Adrenal gland (tissue), 12 donors: ENCODE data around the gene TFPI. TPM values are rescaled to one million over a fixed set of nuclear protein-coding genes. Genes with fewer than 3 reads are reported as not detected.

Experiments
- DNase-seq, 7 donors: peaks; one replicate each; pipeline ENCODE4 v3.0.0-alpha.2; 2019 to 2020
- H3K27ac ChIP-seq, 5 donors: fragments of 200-600 bp; sonication (generic) in 4 of 5; 1 replicate in 3 of 5; 2 replicates in 2 of 5; pipeline versions ENCODE4 v1.5.1 to v1.8.0; 2016 to 2020; ENCODE audit warnings: mild to moderate bottlenecking in 1 of 5
- H3K27me3 ChIP-seq: fragments of 200-600 bp; 2 replicates; pipeline ENCODE4 v1.8.0; 2021
- H3K36me3 ChIP-seq, 2 donors: fragments of 200-600 bp; replicated peaks in 1 of 2; 1 replicate in 1 of 2; 2 replicates in 1 of 2; pipeline versions ENCODE4 v1.5.1 to v1.8.0; 2018 to 2022
- H3K4me1 ChIP-seq, 2 donors: fragments of 200-600 bp; replicated peaks in 1 of 2; 1 replicate in 1 of 2; 2 replicates in 1 of 2; pipeline versions ENCODE4 v1.5.1 to v1.8.0; 2018 to 2021
- H3K4me3 ChIP-seq, 4 donors: fragments of 200-600 bp; sonication (generic) in 3 of 4; one replicate each; pipeline ENCODE4 v1.5.1; 2016 to 2018
- H3K9me3 ChIP-seq, 3 donors: fragments of 200-600 bp; sonication (generic) in 1 of 3; replicated peaks in 1 of 3; 1 replicate in 2 of 3; 2 replicates in 1 of 3; pipeline versions ENCODE4 v1.5.1 to v1.8.0; 2016 to 2021
- POLR2A ChIP-seq, 2 donors: fragments of 450-650 bp; IDR thresholded peaks; one replicate each; pipeline ENCODE4 v1.6.1; 2017; ENCODE audit warnings: antibody characterized with exemption in 2 of 2, mild to moderate bottlenecking in 2 of 2, moderate library complexity in 1 of 2
- WGBS, 4 donors: extraction: QIAGEN DNeasy Blood & Tissue Kit in 2 of 4; methylation state at CpG; one replicate each; pipeline versions ENCODE4 v1.1.5 to v1.1.7; 2013 to 2017; 5-methylcytosine and 5-hydroxymethylcytosine counted together
- intact Hi-C, 2 donors: fragments of 100-400 bp; cut with DNase I; formaldehyde crosslinking; loops; one replicate each; pipeline versions ENCODE4 v1.14.1 to v1.15.0; 2022 to 2023
- polyA plus RNA-seq, 3 donors: library from polyadenylated mRNA; stranded (reverse); fragments of 200-250 nt in 2 of 3; fragments of 350-450 nt in 1 of 3; fragmentation: Illumina TruSeq in 1 of 3; extraction: RNeasy Lipid Tissue Mini Kit (QIAGEN cat#74804) in 1 of 3; gene quantifications; one replicate each; pipeline ENCODE4 v1.2.3, GENCODE V29; 2013 to 2014
- total RNA-seq, 9 donors: library from RNA; depleted of rRNA in 4 of 9; stranded (reverse); fragments of >200 nt in 4 of 9; fragments of 120-200 nt in 1 of 9; fragmentation: NEBNext Ultra II Directional in 1 of 9; extraction: Animal tissue kit (Norgen Biotek cat#: 25700) in 1 of 9; gene quantifications; one replicate each; pipeline versions ENCODE4 v1.1.0 to v1.2.4, GENCODE V29; 2013 to 2023
- TF ChIP-seq, protein P1 (sequence below), 6 experiments: fragments of 450-650 bp in 4 of 6; fragments of 200-600 bp in 2 of 6; sonication (generic) in 1 of 6; IDR thresholded peaks; 1 replicate in 5 of 6; 2 replicates in 1 of 6; pipeline versions ENCODE4 v1.5.1 to v1.8.0; 2016 to 2021; ENCODE audit warnings: antibody characterized with exemption in 6 of 6, mild to moderate bottlenecking in 2 of 6, moderate library complexity in 1 of 6
- donor health status: healthy with polysubstance abuse.
- donor health status: Bipolar disorder and iron deficiency.
- donor health status: DM: yes; HTN: yes; CAD: no.
- donor health status: DM: no; HTN: no; CAD: no.
- donor health status: DM: no; HTN: no; CAD: no.
- donor health status: DM: yes; HTN: yes; CAD: no.

Gene TFPI
- total and polyA plus RNA-seq, 12 donors: 19.7 to 104 (median 33.9) TPM

DNA sequence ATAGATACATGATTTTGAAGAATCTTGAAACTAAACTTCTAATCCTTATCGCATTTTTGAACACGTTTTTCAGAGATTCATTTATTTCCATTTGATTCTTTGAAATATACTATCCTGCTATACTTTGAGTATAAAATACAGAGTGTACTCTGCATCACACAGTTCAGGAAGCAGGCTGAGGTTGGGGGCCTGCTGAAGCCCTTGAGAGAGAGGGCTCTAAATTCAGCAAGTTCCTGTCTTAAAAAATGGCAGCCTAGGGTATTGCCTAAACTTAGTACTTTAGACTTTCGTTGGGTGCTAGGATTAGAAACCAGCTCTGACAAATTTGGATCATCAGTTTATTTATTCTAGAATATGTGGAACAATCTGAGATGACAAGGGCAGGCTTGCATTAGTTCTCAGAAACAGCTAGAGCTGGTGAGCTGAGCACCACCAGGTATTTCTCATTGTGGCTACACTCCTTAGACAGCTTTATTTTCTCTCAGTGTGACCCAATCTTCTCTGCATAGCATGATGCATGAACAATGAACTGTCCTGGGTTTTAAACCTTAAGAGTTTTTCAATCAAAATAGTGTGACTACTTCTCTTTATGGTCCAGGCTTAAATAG, 49.1 kb downstream of the TFPI start:
- 41 to 73% (median 63%) methylated on average over 3 of the region's 3 CpGs for WGBS, 4 donors
- Histone ChIP-seq H3K36me3 (no peaks in the 10 kb centered on the region), H3K4me3 (no peak overlapping the region), H3K27me3 (no peaks in the 10 kb centered on the region), H3K4me1 (no peaks in the 10 kb centered on the region), H3K27ac (no peak overlapping the region), H3K9me3 (no peaks in the 10 kb centered on the region)
- intact Hi-C loops: no loop called here
- no peak for DNase-seq
- TF ChIP-seq, protein P1, sequence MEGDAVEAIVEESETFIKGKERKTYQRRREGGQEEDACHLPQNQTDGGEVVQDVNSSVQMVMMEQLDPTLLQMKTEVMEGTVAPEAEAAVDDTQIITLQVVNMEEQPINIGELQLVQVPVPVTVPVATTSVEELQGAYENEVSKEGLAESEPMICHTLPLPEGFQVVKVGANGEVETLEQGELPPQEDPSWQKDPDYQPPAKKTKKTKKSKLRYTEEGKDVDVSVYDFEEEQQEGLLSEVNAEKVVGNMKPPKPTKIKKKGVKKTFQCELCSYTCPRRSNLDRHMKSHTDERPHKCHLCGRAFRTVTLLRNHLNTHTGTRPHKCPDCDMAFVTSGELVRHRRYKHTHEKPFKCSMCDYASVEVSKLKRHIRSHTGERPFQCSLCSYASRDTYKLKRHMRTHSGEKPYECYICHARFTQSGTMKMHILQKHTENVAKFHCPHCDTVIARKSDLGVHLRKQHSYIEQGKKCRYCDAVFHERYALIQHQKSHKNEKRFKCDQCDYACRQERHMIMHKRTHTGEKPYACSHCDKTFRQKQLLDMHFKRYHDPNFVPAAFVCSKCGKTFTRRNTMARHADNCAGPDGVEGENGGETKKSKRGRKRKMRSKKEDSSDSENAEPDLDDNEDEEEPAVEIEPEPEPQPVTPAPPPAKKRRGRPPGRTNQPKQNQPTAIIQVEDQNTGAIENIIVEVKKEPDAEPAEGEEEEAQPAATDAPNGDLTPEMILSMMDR (IDR thresholded peaks at IDR 0.05): no peak
- no peak for TF ChIP-seq POLR2A (IDR thresholded peaks at IDR 0.05)

DNA sequence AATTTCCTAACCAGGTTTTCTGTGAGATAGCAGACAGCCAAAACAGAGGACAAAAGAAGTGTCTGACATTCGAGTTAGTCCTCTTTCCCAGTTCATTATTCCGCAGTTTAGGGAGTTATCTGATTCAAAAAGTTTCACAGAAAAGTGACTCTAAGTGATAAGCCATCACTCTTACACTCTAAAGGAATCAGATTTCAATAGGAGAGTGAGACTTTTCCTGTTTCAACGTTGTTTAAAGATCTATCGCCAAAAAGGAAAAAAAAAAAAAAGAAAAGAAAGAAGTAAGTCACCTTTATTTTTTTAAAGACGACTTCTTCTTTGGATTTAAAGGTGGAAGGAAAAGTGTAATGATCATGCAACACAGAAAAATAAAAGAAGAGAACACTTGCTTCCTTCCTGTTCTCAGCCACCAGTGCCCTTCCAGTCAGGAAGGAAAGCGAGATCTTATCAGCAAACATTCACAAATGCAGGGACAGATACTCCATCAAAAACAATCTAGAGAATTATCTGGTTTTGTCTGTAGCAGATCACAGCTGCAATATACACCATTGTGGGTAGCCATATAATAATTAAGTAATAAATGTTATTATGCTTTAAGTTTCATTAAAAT, 49.8 kb downstream of the TFPI start:
- Histone ChIP-seq H3K27me3 (no peaks in the 10 kb centered on the region), H3K9me3 (no peaks in the 10 kb centered on the region), H3K4me3 (no peak overlapping the region), H3K4me1 (no peaks in the 10 kb centered on the region), H3K27ac (no peak overlapping the region), H3K36me3 (no peaks in the 10 kb centered on the region)
- no peak for DNase-seq
- intact Hi-C loops: loop anchor here (5.0 kb wide), 3 partner anchors 73 to 338 kb away; no protein-coding TSS in a partner anchor
- TF ChIP-seq, protein P1 (IDR thresholded peaks at IDR 0.05): no peak
- no peak for TF ChIP-seq POLR2A (IDR thresholded peaks at IDR 0.05)
- 19 to 29% (median 22%) methylated on average over 6 of the region's 6 CpGs for WGBS, 4 donors

DNA sequence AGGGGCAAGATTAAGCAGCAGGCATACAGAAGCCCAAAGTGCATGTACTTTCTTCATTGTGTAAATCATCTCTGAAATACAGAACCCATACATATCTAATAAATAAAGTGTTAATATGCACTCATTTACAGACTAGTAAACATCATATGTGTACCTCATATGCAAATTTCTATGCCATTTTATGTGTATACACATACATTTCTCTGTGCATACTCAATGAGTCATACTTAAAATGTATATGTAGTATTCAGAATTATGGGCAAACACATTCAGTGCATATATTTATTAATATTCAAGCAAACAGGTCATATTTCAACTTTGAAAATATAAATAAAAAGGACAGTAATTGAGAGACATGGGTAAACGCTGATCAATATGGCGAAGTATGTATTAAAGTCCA, 50.5 kb downstream of the TFPI start:
- Histone ChIP-seq H3K27ac (no peak overlapping the region), H3K9me3 (no peaks in the 10 kb centered on the region), H3K4me3 (no peak overlapping the region), H3K27me3 (no peaks in the 10 kb centered on the region), H3K4me1 (no peaks in the 10 kb centered on the region), H3K36me3 (no peaks in the 10 kb centered on the region)
- no peak for TF ChIP-seq POLR2A (IDR thresholded peaks at IDR 0.05)
- TF ChIP-seq, protein P1 (IDR thresholded peaks at IDR 0.05): no peak
- 60 to 94% (median 89%) methylated on average over 2 of the region's 2 CpGs for WGBS, 4 donors
- intact Hi-C loops: loop anchor here (5.0 kb wide), 3 partner anchors 74 to 339 kb away; no protein-coding TSS in a partner anchor
- DNase-seq: no peak

DNA sequence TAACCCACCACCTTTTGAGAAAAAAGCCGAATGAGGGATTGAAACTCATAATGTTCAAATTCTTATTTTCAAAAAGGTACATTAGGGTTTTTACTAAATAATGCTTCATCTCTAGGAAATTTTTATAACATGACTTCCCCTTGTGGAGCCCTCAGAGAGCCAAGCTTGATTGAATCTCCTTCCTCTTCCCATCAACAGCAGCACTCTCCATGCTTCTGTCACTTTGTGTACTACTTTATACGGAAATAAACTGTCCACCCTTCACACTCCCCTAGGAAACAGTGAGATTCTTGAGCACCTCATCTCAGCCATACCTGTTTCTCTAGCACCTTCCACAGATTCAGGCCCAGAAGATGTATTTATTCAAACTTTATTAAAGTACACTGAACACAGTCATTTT, 51.8 kb downstream of the TFPI start:
- Histone ChIP-seq H3K4me3 (no peak overlapping the region), H3K27ac (no peak overlapping the region), H3K4me1 (peaks cover 0 to 3% of the 10 kb centered on the region in 2 donors), H3K27me3 (no peaks in the 10 kb centered on the region), H3K36me3 (no peaks in the 10 kb centered on the region), H3K9me3 (no peaks in the 10 kb centered on the region)
- TF ChIP-seq, protein P1 (IDR thresholded peaks at IDR 0.05): no peak
- no peak for TF ChIP-seq POLR2A (IDR thresholded peaks at IDR 0.05)
- WGBS, 4 donors: 69 to 80% (median 73%) methylated on average over 2 of the region's 2 CpGs
- no peak for DNase-seq
- intact Hi-C loops: loop anchor here (5.0 kb wide), 3 partner anchors 75 to 340 kb away; no protein-coding TSS in a partner anchor
